Loucy (cell line): Measurements from ENCODE around the gene GPC3.

ENCODE experiments used
- H2AFZ ChIP-seq: fragments of 200-600 bp; sonication (generic); 2 replicates; pipeline ENCODE4 v1.6.0; 2016; ENCODE audit warnings: antibody characterized with exemption, mild to moderate bottlenecking, low read length, moderate library complexity
- H3F3A ChIP-seq: fragments of 200-600 bp; 2 replicates; pipeline ENCODE4 v1.6.0; 2016; ENCODE audit warnings: antibody characterized with exemption, low read depth, mild to moderate bottlenecking
- H3K27me3 ChIP-seq: fragments of 200-600 bp; sonication (generic); 2 replicates; pipeline ENCODE4 v1.6.1; 2014; ENCODE audit warnings: low read length, mild to moderate bottlenecking; ENCODE audit not compliant: insufficient read depth, poor library complexity, severe bottlenecking
- H3K36me3 ChIP-seq: fragments of 200-600 bp; sonication (generic); 2 replicates; pipeline ENCODE4 v1.6.1; 2016; ENCODE audit warnings: low read length; ENCODE audit not compliant: insufficient read depth
- H3K4me1 ChIP-seq: fragments of 200-600 bp; sonication (generic); 2 replicates; pipeline ENCODE4 v1.5.1; 2014; ENCODE audit warnings: low read length, mild to moderate bottlenecking; ENCODE audit not compliant: insufficient read depth, poor library complexity, severe bottlenecking
- H3K4me2 ChIP-seq: fragments of 200-600 bp; sonication (generic); 2 replicates; pipeline ENCODE4 v1.6.0; 2014; ENCODE audit warnings: antibody characterized with exemption, low read length, low read depth, mild to moderate bottlenecking; ENCODE audit not compliant: poor library complexity, severe bottlenecking
- H3K4me3 ChIP-seq: fragments of 200-600 bp; sonication (generic); 2 replicates; pipeline ENCODE4 v1.5.1; 2014; ENCODE audit warnings: low read length, mild to moderate bottlenecking, mixed read lengths; ENCODE audit not compliant: poor library complexity, severe bottlenecking
- H3K79me2 ChIP-seq: fragments of 200-600 bp; sonication (generic); 2 replicates; pipeline ENCODE4 v1.6.1; 2014; ENCODE audit warnings: low read length; ENCODE audit not compliant: insufficient read depth
- H3K9ac ChIP-seq: fragments of 200-600 bp; sonication (generic); 2 replicates; pipeline ENCODE4 v1.6.0; 2014; ENCODE audit warnings: mild to moderate bottlenecking, low read depth, low read length, moderate library complexity; ENCODE audit not compliant: poor library complexity, severe bottlenecking
- H3K9me2 ChIP-seq: fragments of 200-600 bp; sonication (generic); replicated peaks from 2 replicates; pipeline ENCODE4 v1.6.1; 2016; ENCODE audit warnings: low read depth, low read length, mixed read lengths
- H3K9me3 ChIP-seq: fragments of 200-600 bp; sonication (generic); 2 replicates; pipeline ENCODE4 v1.6.1; 2014; ENCODE audit warnings: mild to moderate bottlenecking, antibody characterized with exemption, low read length, low read depth; ENCODE audit not compliant: insufficient read depth
- H4K20me1 ChIP-seq: fragments of 200-600 bp; sonication (generic); 2 replicates; pipeline ENCODE4 v1.6.0; 2014; ENCODE audit warnings: antibody characterized with exemption, low read length, mild to moderate bottlenecking; ENCODE audit not compliant: insufficient read depth, poor library complexity, severe bottlenecking
- EZH2phosphoT487 ChIP-seq: fragments of 200-600 bp; IDR thresholded peaks from 2 replicates; pipeline ENCODE4 v1.6.1; 2018; ENCODE audit warnings: antibody characterized with exemption, mild to moderate bottlenecking, moderate library complexity, borderline replicate concordance
- TF ChIP-seq, protein P1 (sequence below): fragments of 200-600 bp; sonication (generic); conservative IDR thresholded peaks from 2 replicates; pipeline ENCODE4 v1.5.1; 2014; ENCODE audit warnings: mild to moderate bottlenecking, antibody characterized with exemption, low read length

The GPC3 gene

DNA sequence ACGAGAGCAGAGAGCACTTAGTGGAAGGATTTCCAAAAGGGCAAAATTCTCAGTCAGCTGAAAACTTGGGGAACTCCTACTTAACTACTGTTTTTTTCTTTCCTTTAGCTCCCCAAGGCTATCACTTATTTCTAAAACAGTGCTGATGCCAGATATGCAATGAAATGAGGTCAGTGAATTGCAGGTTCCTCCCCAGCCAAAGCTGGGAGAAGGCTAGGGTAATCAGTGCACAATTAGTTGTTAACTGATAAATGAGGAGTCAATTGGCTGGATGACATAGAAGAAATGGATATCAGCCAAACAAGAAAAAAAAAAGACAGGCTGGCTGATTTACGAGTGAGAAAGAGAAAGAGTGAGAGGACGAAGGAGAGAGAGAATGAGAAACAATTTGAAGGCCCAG is 195.6 kb downstream of the GPC3 start:
- H3K27me3 ChIP-seq, result no peaks in the 10 kb centered on the region
- no peaks in the 10 kb centered on the region for H3K9me2 ChIP-seq
- H3K4me2 ChIP-seq, result no peak overlapping the region
- no peaks in the 10 kb centered on the region for H3K36me3 ChIP-seq
- H3K4me3 ChIP-seq, result no peak overlapping the region
- H3K9ac ChIP-seq, result no peak overlapping the region
- no peak overlapping the region for H2AFZ ChIP-seq
- no peaks in the 10 kb centered on the region for H3K9me3 ChIP-seq
- H4K20me1 ChIP-seq, result no peaks in the 10 kb centered on the region
- no peaks in the 10 kb centered on the region for H3K79me2 ChIP-seq
- no peak for TF ChIP-seq EZH2phosphoT487
- TF ChIP-seq, protein P1, sequence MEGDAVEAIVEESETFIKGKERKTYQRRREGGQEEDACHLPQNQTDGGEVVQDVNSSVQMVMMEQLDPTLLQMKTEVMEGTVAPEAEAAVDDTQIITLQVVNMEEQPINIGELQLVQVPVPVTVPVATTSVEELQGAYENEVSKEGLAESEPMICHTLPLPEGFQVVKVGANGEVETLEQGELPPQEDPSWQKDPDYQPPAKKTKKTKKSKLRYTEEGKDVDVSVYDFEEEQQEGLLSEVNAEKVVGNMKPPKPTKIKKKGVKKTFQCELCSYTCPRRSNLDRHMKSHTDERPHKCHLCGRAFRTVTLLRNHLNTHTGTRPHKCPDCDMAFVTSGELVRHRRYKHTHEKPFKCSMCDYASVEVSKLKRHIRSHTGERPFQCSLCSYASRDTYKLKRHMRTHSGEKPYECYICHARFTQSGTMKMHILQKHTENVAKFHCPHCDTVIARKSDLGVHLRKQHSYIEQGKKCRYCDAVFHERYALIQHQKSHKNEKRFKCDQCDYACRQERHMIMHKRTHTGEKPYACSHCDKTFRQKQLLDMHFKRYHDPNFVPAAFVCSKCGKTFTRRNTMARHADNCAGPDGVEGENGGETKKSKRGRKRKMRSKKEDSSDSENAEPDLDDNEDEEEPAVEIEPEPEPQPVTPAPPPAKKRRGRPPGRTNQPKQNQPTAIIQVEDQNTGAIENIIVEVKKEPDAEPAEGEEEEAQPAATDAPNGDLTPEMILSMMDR, result no peak
- no peaks in the 10 kb centered on the region for H3K4me1 ChIP-seq
- H3F3A ChIP-seq, result no peaks in the 10 kb centered on the region

DNA sequence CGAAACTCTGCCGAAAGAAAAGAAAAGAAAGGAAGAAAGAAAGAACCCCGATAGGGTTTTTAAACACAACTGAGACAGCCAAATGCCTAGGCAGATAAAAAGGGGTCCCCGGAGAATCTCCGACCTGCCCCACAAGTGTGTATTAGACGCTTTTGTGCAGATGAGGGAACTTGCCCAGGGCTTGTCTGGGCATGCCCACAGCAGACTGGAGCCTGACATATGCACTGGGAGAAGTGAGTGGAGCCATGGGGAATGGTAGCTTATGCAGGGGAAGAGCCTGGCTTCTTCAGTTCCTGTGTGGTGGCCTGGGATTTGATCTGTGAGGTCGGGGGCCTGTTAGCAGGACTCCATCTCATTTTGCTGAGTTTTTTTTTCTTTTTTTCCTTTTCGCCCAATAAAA is 199.0 kb downstream of the GPC3 start:
- H3K4me1 ChIP-seq, result no peaks in the 10 kb centered on the region
- no peaks in the 10 kb centered on the region for H4K20me1 ChIP-seq
- no peak overlapping the region for H2AFZ ChIP-seq
- H3K9ac ChIP-seq, result no peak overlapping the region
- TF ChIP-seq EZH2phosphoT487, result no peak
- TF ChIP-seq, protein P1, result no peak
- no peak overlapping the region for H3K4me2 ChIP-seq
- no peak overlapping the region for H3K4me3 ChIP-seq
- no peaks in the 10 kb centered on the region for H3K79me2 ChIP-seq
- no peaks in the 10 kb centered on the region for H3K9me2 ChIP-seq
- no peaks in the 10 kb centered on the region for H3K27me3 ChIP-seq
- no peaks in the 10 kb centered on the region for H3F3A ChIP-seq
- no peaks in the 10 kb centered on the region for H3K9me3 ChIP-seq
- no peaks in the 10 kb centered on the region for H3K36me3 ChIP-seq

DNA sequence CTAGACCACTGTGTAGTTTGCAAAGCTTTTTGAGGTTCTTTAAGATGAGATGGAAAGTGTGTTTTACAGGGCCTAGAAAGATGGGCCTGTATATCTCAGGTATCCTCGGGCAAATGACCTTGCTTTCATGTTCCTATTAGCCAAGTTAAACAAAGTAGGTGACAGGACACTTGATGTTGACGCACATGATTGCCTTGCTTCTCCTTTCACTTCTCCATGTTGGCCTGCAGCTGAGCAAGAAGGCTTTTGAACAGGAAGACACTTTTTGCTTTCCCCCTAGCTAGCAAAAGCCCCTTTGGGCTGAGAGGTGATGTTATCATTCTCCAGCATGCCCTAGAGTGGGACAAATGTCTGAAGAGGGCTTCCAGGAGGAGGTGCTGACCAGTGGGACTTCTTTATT is 202.1 kb downstream of the GPC3 start:
- TF ChIP-seq, protein P1, result no peak
- TF ChIP-seq EZH2phosphoT487, result no peak
- H3K4me2 ChIP-seq, result no peak overlapping the region
- no peaks in the 10 kb centered on the region for H4K20me1 ChIP-seq

More for the DNA sequence above, 202.1 kb downstream of the GPC3 start:
- no peaks in the 10 kb centered on the region for H3K9me3 ChIP-seq
- no peaks in the 10 kb centered on the region for H3K36me3 ChIP-seq
- H3K79me2 ChIP-seq, result no peaks in the 10 kb centered on the region
- H3K9ac ChIP-seq, result no peak overlapping the region
- H3K9me2 ChIP-seq, result no peaks in the 10 kb centered on the region
- H2AFZ ChIP-seq, result no peak overlapping the region
- H3F3A ChIP-seq, result no peaks in the 10 kb centered on the region
- H3K4me1 ChIP-seq, result no peaks in the 10 kb centered on the region
- no peaks in the 10 kb centered on the region for H3K27me3 ChIP-seq
- no peak overlapping the region for H3K4me3 ChIP-seq
